Mesenchymal stem cell (in vitro differentiated cells and primary cell): ENCODE results near the gene MYH14.

Source experiments
- DNase-seq: peaks from one replicate; pipeline ENCODE4 v3.0.0-alpha.2; 2013
- H2AFZ ChIP-seq: one replicate; pipeline ENCODE4 v1.6.1; 2013; ENCODE audit warnings: low read depth, mild to moderate bottlenecking, control low read depth, inconsistent platforms, low read length, moderate library complexity
- H2AK5ac ChIP-seq: 2 replicates; pipeline ENCODE4 v1.6.1; 2013; ENCODE audit warnings: low read length, moderate library complexity, mild to moderate bottlenecking, inconsistent platforms; ENCODE audit not compliant: severe bottlenecking
- H2BK120ac ChIP-seq: one replicate; pipeline ENCODE4 v1.6.1; 2013; ENCODE audit warnings: low read depth, mild to moderate bottlenecking, inconsistent platforms, low read length, moderate library complexity
- H2BK12ac ChIP-seq, 2 experiments: one replicate each; pipeline ENCODE4 v1.6.1; 2013; ENCODE audit warnings: inconsistent platforms in 2 of 2, low read length in 2 of 2, mild to moderate bottlenecking in 2 of 2, moderate library complexity in 2 of 2, control low read depth in 1 of 2
- H2BK15ac ChIP-seq: one replicate; pipeline ENCODE4 v1.6.1; 2013; ENCODE audit warnings: mild to moderate bottlenecking, low read depth, inconsistent platforms; ENCODE audit not compliant: poor library complexity, severe bottlenecking
- H2BK5ac ChIP-seq: 2 replicates; pipeline ENCODE4 v1.6.1; 2013; ENCODE audit warnings: low read depth, mild to moderate bottlenecking, low read length, control low read depth, inconsistent platforms; ENCODE audit not compliant: poor library complexity, severe bottlenecking
- H3K14ac ChIP-seq, 2 experiments: one replicate each; pipeline ENCODE4 v1.6.1; 2013; ENCODE audit warnings: inconsistent platforms in 2 of 2, low read length in 2 of 2, control low read depth in 1 of 2, mild to moderate bottlenecking in 1 of 2, moderate library complexity in 1 of 2
- H3K18ac ChIP-seq, 2 experiments: one replicate each; pipeline ENCODE4 v1.6.1; 2013; ENCODE audit warnings: inconsistent platforms in 2 of 2, low read length in 2 of 2, control low read depth in 1 of 2, low read depth in 1 of 2, mild to moderate bottlenecking in 1 of 2
- H3K23ac ChIP-seq, 2 experiments: one replicate each; pipeline ENCODE4 v1.6.1; 2013; ENCODE audit warnings: inconsistent platforms in 2 of 2, low read length in 2 of 2, mild to moderate bottlenecking in 2 of 2, moderate library complexity in 2 of 2, control low read depth in 1 of 2
- H3K27ac ChIP-seq: 2 replicates; pipeline ENCODE4 v1.5.1; 2013; ENCODE audit warnings: mild to moderate bottlenecking, moderate library complexity, low read length, control low read depth, inconsistent platforms; ENCODE audit not compliant: poor library complexity, severe bottlenecking
- H3K27me3 ChIP-seq, 2 experiments: 2 replicates each; pipeline versions ENCODE4 v1.6.1 to v1.7.0; 2013; ENCODE audit warnings: low read length in 2 of 2, mild to moderate bottlenecking in 2 of 2, moderate library complexity in 2 of 2, control low read depth in 1 of 2, inconsistent platforms in 1 of 2; ENCODE audit not compliant: control insufficient read depth in 1 of 2, insufficient read depth in 1 of 2
- H3K36me3 ChIP-seq, 2 experiments: 2 replicates each; pipeline versions ENCODE4 v1.6.1 to v1.7.0; 2013; ENCODE audit warnings: low read length in 2 of 2, control low read depth in 1 of 2, inconsistent platforms in 1 of 2, low read depth in 1 of 2, mild to moderate bottlenecking in 1 of 2; ENCODE audit not compliant: insufficient read depth in 2 of 2, control insufficient read depth in 1 of 2
- H3K4ac ChIP-seq, 2 experiments: one replicate each; pipeline ENCODE4 v1.6.1; 2013; ENCODE audit warnings: inconsistent platforms in 2 of 2, low read length in 2 of 2, mild to moderate bottlenecking in 2 of 2, moderate library complexity in 2 of 2, control low read depth in 1 of 2, low read depth in 1 of 2
- H3K4me1 ChIP-seq: 2 replicates; pipeline ENCODE4 v1.6.1; 2013; ENCODE audit warnings: low read depth, low read length, control low read depth; ENCODE audit not compliant: control insufficient read depth, insufficient read depth
- H3K4me2 ChIP-seq: 2 replicates; pipeline ENCODE4 v1.6.1; 2013; ENCODE audit warnings: low read length, mild to moderate bottlenecking, inconsistent platforms; ENCODE audit not compliant: poor library complexity, severe bottlenecking
- H3K4me3 ChIP-seq, 2 experiments: 2 replicates each; pipeline versions ENCODE4 v1.5.1 to v1.7.0; 2013; ENCODE audit warnings: low read length in 2 of 2, mild to moderate bottlenecking in 2 of 2, control low read depth in 1 of 2, low read depth in 1 of 2; ENCODE audit not compliant: insufficient read depth in 1 of 2
- H3K79me1 ChIP-seq: replicated peaks from 2 replicates; pipeline ENCODE4 v1.6.1; 2013; ENCODE audit warnings: mild to moderate bottlenecking, control low read depth, low read length, inconsistent platforms; ENCODE audit not compliant: poor library complexity, severe bottlenecking
- H3K9ac ChIP-seq: 2 replicates; pipeline ENCODE4 v1.7.0; 2013; ENCODE audit warnings: mild to moderate bottlenecking, low read length, moderate library complexity
- H3K9me3 ChIP-seq: 2 replicates; pipeline ENCODE4 v1.7.0; 2013; ENCODE audit warnings: mild to moderate bottlenecking, low read length; ENCODE audit not compliant: control insufficient read depth
- H4K8ac ChIP-seq: one replicate; pipeline ENCODE4 v1.6.1; 2013; ENCODE audit warnings: inconsistent platforms, mild to moderate bottlenecking, low read length, moderate library complexity
- H4K91ac ChIP-seq: one replicate; pipeline ENCODE4 v1.6.1; 2013; ENCODE audit warnings: mild to moderate bottlenecking, low read length, inconsistent platforms
- WGBS: methylation state at CpG from one replicate; pipeline ENCODE4 v1.1.7; 2013; ENCODE audit warnings: mixed read lengths; 5-methylcytosine and 5-hydroxymethylcytosine counted together

Gene MYH14

DNA sequence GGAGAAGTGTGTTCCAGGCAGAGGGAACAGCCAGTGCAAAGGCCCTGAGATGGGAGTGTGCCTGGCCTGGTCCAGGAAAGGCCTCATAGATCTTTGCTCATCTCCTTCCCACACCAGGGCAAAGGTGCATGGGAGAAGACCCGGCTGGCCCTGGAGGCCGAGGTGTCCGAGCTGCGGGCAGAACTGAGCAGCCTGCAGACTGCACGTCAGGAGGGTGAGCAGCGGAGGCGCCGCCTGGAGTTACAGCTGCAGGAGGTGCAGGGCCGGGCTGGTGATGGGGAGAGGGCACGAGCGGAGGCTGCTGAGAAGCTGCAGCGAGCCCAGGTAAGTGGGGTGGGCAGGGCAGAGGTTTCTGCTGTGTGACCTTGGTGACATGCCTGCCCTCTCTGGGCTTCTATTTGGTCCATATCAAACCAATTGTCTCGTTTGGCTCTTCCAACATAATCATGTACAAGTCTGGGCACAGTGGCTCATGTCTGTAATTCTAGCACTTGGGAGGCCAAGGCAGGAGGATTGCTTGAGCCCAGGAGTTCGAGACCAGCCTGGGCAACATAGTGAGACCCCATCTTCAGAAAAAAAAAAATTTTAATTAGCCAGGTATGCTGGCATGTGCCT is 74.7 kb downstream of the MYH14 start:
- H4K8ac ChIP-seq = no peak overlapping the region
- DNase-seq = no peak
- H3K14ac ChIP-seq = no peak overlapping the region
- H2BK12ac ChIP-seq = no peak overlapping the region
- no peak overlapping the region for H3K27ac ChIP-seq
- peaks cover 0 to 15% of the 10 kb centered on the region in 2 experiments for H3K27me3 ChIP-seq
- WGBS = 76% methylated on average over 14 of the region's 14 CpGs
- no peak overlapping the region for H4K91ac ChIP-seq
- H3K18ac ChIP-seq = no peak overlapping the region
- no peaks in the 10 kb centered on the region for H3K9me3 ChIP-seq
- no peak overlapping the region for H3K23ac ChIP-seq
- H2BK5ac ChIP-seq = no peak overlapping the region
- H2AFZ ChIP-seq = no peak overlapping the region
- no peak overlapping the region for H3K9ac ChIP-seq
- no peak overlapping the region for H2BK120ac ChIP-seq
- no peaks in the 10 kb centered on the region for H3K4me1 ChIP-seq
- no peak overlapping the region for H3K4me2 ChIP-seq
- H3K4ac ChIP-seq = no peak overlapping the region
- no peaks in the 10 kb centered on the region for H3K36me3 ChIP-seq
- H2BK15ac ChIP-seq = no peak overlapping the region
- H2AK5ac ChIP-seq = no peak overlapping the region
- H3K79me1 ChIP-seq = no peaks in the 10 kb centered on the region
- H3K4me3 ChIP-seq = no peak overlapping the region

DNA sequence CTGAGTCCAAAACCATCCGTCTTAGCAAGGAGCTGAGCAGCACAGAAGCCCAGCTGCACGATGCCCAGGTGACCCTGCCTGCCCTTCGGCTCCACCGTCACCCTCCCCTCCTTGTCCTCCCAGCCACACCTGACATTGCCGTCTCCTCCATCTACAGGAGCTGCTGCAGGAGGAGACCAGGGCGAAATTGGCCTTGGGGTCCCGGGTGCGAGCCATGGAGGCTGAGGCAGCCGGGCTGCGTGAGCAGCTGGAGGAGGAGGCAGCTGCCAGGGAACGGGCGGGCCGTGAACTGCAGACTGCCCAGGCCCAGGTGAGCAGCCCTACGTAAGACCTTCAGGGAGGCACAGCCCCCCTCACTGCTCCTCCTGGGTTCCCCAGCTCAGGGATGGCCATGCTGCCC is 76.7 kb downstream of the MYH14 start:
- Histone ChIP-seq H4K8ac (no peak overlapping the region), H3K9me3 (no peaks in the 10 kb centered on the region), H3K4me3 (peak overlapping the region in 1 of 2 experiments; percentile 27), H2BK120ac (no peak overlapping the region), H3K4me2 (no peak overlapping the region), H3K9ac (no peak overlapping the region), H3K23ac (no peak overlapping the region), H4K91ac (no peak overlapping the region), H3K4ac (no peak overlapping the region), H3K14ac (no peak overlapping the region), H3K27me3 (peaks cover 0 to 11% of the 10 kb centered on the region in 2 experiments), H3K36me3 (no peaks in the 10 kb centered on the region), H3K79me1 (no peaks in the 10 kb centered on the region), H3K27ac (no peak overlapping the region), H2BK5ac (no peak overlapping the region), H2BK12ac (no peak overlapping the region), H2AFZ (peak overlapping the region; percentile 24), H2AK5ac (no peak overlapping the region), H2BK15ac (no peak overlapping the region), H3K18ac (no peak overlapping the region), H3K4me1 (no peaks in the 10 kb centered on the region)
- WGBS = 88% methylated on average over 14 of the region's 14 CpGs
- no peak for DNase-seq

DNA sequence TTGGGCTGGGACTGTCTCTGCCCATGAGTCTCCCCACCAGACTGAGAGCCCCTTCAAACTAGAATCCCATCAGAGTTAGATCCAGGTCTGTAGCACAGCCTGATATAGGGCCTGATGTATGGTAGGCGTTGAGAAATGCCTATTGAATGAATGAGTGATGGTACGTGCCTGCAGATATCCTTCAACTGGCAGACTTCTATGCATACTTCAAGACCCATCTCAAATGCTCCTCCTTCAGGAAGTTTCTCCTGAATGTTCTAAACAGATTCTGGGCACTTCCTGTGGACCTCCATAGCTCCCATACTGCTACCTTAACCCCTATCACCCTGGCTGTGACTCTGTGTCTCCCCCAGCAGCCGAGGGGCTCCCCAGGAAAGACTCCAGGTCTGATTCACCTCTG is 77.6 kb downstream of the MYH14 start:
- Histone ChIP-seq H2BK12ac (no peak overlapping the region), H3K79me1 (no peaks in the 10 kb centered on the region), H2BK5ac (no peak overlapping the region), H3K4me1 (no peaks in the 10 kb centered on the region), H2AK5ac (no peak overlapping the region), H2BK15ac (no peak overlapping the region), H3K4me2 (no peak overlapping the region), H3K23ac (no peak overlapping the region), H3K27me3 (peaks cover 0 to 11% of the 10 kb centered on the region in 2 experiments), H4K8ac (no peak overlapping the region), H3K27ac (no peak overlapping the region), H3K4ac (no peak overlapping the region), H2AFZ (no peak overlapping the region), H2BK120ac (no peak overlapping the region), H3K36me3 (no peaks in the 10 kb centered on the region), H4K91ac (no peak overlapping the region), H3K18ac (no peak overlapping the region), H3K14ac (no peak overlapping the region), H3K9ac (no peak overlapping the region), H3K9me3 (peaks cover 6% of the 10 kb centered on the region), H3K4me3 (no peak overlapping the region)
- 88% methylated on average over 1 of the region's 3 CpGs for WGBS
- no peak for DNase-seq

DNA sequence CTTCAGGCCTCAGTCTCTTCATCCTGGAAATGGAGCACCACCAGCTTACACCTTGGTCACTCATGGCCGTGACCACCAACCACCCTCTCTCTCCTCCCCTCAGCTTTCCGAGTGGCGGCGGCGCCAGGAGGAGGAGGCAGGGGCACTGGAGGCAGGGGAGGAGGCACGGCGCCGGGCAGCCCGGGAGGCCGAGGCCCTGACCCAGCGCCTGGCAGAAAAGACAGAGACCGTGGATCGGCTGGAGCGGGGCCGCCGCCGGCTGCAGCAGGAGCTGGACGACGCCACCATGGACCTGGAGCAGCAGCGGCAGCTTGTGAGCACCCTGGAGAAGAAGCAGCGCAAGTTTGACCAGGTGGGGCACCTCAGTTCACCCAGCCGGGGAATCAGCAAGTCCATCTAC is 78.1 kb downstream of the MYH14 start:
- no peak overlapping the region for H4K91ac ChIP-seq
- H4K8ac ChIP-seq = no peak overlapping the region
- H2AK5ac ChIP-seq = no peak overlapping the region
- H2AFZ ChIP-seq = no peak overlapping the region
- H2BK5ac ChIP-seq = no peak overlapping the region
- no peaks in the 10 kb centered on the region for H3K36me3 ChIP-seq
- H3K4me3 ChIP-seq = no peak overlapping the region
- H3K4me1 ChIP-seq = no peaks in the 10 kb centered on the region
- DNase-seq = no peak
- no peaks in the 10 kb centered on the region for H3K79me1 ChIP-seq
- no peak overlapping the region for H3K9ac ChIP-seq
- no peak overlapping the region for H2BK120ac ChIP-seq
- H3K27me3 ChIP-seq = peaks cover 0 to 8% of the 10 kb centered on the region in 2 experiments
- H3K9me3 ChIP-seq = peaks cover 10% of the 10 kb centered on the region
- H3K23ac ChIP-seq = no peak overlapping the region
- H3K27ac ChIP-seq = no peak overlapping the region
- H2BK12ac ChIP-seq = no peak overlapping the region
- H3K14ac ChIP-seq = no peak overlapping the region
- H2BK15ac ChIP-seq = no peak overlapping the region
- 91% methylated on average over 22 of the region's 22 CpGs for WGBS
- H3K18ac ChIP-seq = no peak overlapping the region
- no peak overlapping the region for H3K4me2 ChIP-seq
- no peak overlapping the region for H3K4ac ChIP-seq
